Glutamatergic neuron (in vitro differentiated cells): ENCODE data around the gene PNPLA3. TPM values are rescaled to one million over a fixed set of nuclear protein-coding genes. Genes with fewer than 3 reads are reported as not detected.

Experiments used
- DNase-seq: peaks from one replicate; pipeline ENCODE4 v3.0.0; 2022
- H3K27ac Mint-ChIP-seq: one replicate; pipeline ENCODE4 v1.8.0; 2020; ENCODE audit warnings: mild to moderate bottlenecking, mixed read lengths, inconsistent platforms; ENCODE audit not compliant: unreplicated experiment
- H3K27me3 Mint-ChIP-seq: one replicate; pipeline ENCODE4 v1.8.0; 2020; ENCODE audit warnings: mild to moderate bottlenecking, moderate library complexity, mixed read lengths, inconsistent platforms; ENCODE audit not compliant: unreplicated experiment
- H3K36me3 Mint-ChIP-seq: one replicate; pipeline ENCODE4 v1.8.0; 2020; ENCODE audit warnings: mild to moderate bottlenecking, mixed read lengths, inconsistent platforms; ENCODE audit not compliant: unreplicated experiment
- H3K4me1 Mint-ChIP-seq: one replicate; pipeline ENCODE4 v1.8.0; 2020; ENCODE audit warnings: mild to moderate bottlenecking, low read depth, mixed read lengths, inconsistent platforms; ENCODE audit not compliant: unreplicated experiment
- H3K4me3 Mint-ChIP-seq: one replicate; pipeline ENCODE4 v1.8.0; 2020; ENCODE audit warnings: mild to moderate bottlenecking, mixed read lengths, inconsistent platforms; ENCODE audit not compliant: unreplicated experiment
- H3K9me3 Mint-ChIP-seq: one replicate; pipeline ENCODE4 v1.8.0; 2020; ENCODE audit warnings: mild to moderate bottlenecking, moderate library complexity, mixed read lengths, inconsistent platforms; ENCODE audit not compliant: unreplicated experiment
- CTCF ChIP-seq: fragments of 200-600 bp; sonication (generic); IDR thresholded peaks from one replicate; pipeline ENCODE4 v1.5.0; 2021; ENCODE audit not compliant: partially characterized antibody, unreplicated experiment
- total RNA-seq: library from RNA; stranded (reverse); fragmentation: NEBNext Ultra II Directional; extraction: Animal tissue kit (Norgen Biotek cat#: 25700); gene quantifications from one replicate; pipeline ENCODE4 v1.2.1, GENCODE V29; 2021; ENCODE audit not compliant: unreplicated experiment

Gene PNPLA3
- total RNA-seq, 1 donor from 2014 or later, result 14.7 TPM

- Mint-ChIP-seq H3K4me1 (no peaks in the 10 kb centered on the region), H3K4me3 (no peak overlapping the region)
- peak; percentile 78 for TF ChIP-seq CTCF
Measured at GRCh38 chr22:43883012-43883661, 40.5 kb upstream of the PNPLA3 start.

GRCh38 chr22:43883719-43884415, 39.7 kb upstream of the PNPLA3 start:
- Mint-ChIP-seq H3K27ac (no peak overlapping the region), H3K36me3 (no peaks in the 10 kb centered on the region), H3K4me1 (no peaks in the 10 kb centered on the region), H3K27me3 (peaks cover 10% of the 10 kb centered on the region), H3K9me3 (no peaks in the 10 kb centered on the region), H3K4me3 (no peak overlapping the region)
- no peak for DNase-seq
- TF ChIP-seq CTCF, result no peak

More at GRCh38 chr22:43883012-43883661, 40.5 kb upstream of the PNPLA3 start:
- Mint-ChIP-seq H3K27me3 (peaks cover 10% of the 10 kb centered on the region), H3K9me3 (no peaks in the 10 kb centered on the region), H3K36me3 (no peaks in the 10 kb centered on the region), H3K27ac (no peak overlapping the region)
- DNase-seq, result peak; percentile 62

GRCh38 chr22:43884600-43885318, 38.8 kb upstream of the PNPLA3 start:
- TF ChIP-seq CTCF, result peak; percentile 85
- Mint-ChIP-seq H3K9me3 (no peaks in the 10 kb centered on the region), H3K4me1 (no peaks in the 10 kb centered on the region), H3K36me3 (no peaks in the 10 kb centered on the region), H3K27me3 (peaks cover 10% of the 10 kb centered on the region), H3K4me3 (no peak overlapping the region), H3K27ac (no peak overlapping the region)
- DNase-seq, result peak; percentile 81

GRCh38 chr22:43885319-43885671, 38.3 kb upstream of the PNPLA3 start:
- TF ChIP-seq CTCF, result peak; percentile 39
- DNase-seq, result no peak
- Mint-ChIP-seq H3K36me3 (no peaks in the 10 kb centered on the region), H3K4me1 (no peaks in the 10 kb centered on the region), H3K27me3 (peaks cover 10% of the 10 kb centered on the region), H3K27ac (no peak overlapping the region), H3K4me3 (no peak overlapping the region), H3K9me3 (no peaks in the 10 kb centered on the region)
